ENCODE results near the gene RALGPS1.

DNA sequence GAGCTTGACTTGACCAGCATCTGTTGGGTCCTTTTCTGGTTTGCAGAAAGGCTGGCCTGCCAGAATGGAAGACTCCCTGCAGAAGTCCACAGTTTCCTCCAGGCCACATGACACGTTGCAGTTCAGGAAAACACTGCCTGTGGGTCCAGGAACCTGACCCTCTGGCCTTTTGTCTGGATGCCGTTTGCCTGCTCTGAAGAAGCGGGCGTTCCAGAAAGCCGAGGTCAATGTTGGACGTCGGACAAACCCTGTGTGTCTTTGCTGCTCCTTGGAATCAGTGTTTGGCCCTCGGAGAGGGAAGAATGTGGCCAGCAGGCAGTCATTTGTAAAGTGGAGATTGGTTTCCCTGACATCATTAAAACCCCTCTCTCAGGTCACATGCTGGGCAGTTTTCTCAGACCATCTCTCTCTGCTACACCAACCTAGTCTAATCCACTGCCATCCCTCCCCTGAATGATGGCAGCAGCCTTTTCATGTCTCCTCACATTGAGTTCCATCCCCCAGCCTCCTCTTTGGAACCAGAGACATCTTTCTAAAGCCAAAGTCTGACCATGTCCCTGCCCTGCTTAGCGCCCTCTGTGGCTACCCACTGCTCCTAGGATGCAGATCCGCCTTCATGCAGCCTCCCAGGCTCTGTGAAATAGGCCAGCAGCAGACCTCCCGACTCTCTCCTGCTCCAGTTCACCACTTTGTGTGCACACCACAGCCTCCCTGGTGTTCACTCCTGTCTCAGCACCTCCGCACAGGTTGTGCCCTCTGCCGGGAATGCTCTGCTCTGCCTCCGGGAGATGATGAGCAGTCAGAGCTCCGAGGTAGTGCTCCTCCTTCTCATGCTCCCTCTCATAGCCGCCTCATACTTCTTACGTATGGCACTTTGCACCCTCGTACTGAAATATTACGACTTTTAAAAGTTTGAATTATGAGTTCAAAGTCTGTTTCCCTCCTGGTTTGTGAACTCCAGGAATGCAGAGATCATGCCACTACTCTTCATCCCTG, 75.6 kb downstream of the RALGPS1 start:
- no peak for TF ChIP-seq POLR2A (IDR thresholded peaks at IDR 0.05)
- TF ChIP-seq, protein P1, sequence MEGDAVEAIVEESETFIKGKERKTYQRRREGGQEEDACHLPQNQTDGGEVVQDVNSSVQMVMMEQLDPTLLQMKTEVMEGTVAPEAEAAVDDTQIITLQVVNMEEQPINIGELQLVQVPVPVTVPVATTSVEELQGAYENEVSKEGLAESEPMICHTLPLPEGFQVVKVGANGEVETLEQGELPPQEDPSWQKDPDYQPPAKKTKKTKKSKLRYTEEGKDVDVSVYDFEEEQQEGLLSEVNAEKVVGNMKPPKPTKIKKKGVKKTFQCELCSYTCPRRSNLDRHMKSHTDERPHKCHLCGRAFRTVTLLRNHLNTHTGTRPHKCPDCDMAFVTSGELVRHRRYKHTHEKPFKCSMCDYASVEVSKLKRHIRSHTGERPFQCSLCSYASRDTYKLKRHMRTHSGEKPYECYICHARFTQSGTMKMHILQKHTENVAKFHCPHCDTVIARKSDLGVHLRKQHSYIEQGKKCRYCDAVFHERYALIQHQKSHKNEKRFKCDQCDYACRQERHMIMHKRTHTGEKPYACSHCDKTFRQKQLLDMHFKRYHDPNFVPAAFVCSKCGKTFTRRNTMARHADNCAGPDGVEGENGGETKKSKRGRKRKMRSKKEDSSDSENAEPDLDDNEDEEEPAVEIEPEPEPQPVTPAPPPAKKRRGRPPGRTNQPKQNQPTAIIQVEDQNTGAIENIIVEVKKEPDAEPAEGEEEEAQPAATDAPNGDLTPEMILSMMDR (IDR thresholded peaks at IDR 0.05), result no peak
- TF ChIP-seq POLR2AphosphoS5 (IDR thresholded peaks at IDR 0.05), result peak; percentile 36 to 51 (median 44)
- TF ChIP-seq EP300 (IDR thresholded peaks at IDR 0.05), result no peak

All from sigmoid colon (tissue), 4 donors.